CD4-positive, alpha-beta T cell treated with Interleukin-17A for 1 hour (primary cell): ENCODE results near the gene CYP4F11.
A peak's percentile ranks its signal among the peaks of the same experiment; 100 is the strongest.
"Not testable (repeated sequence)": the region's sequence is repeated elsewhere in the genome, so short reads cannot be mapped to it uniquely, and the experiment has no call there.

Source experiments
- DNase-seq: peaks from one replicate; pipeline ENCODE4 v3.0.0-alpha.2; 2020

Gene CYP4F11

GRCh38 chr19:15873771-15874170, 60.6 kb downstream of the CYP4F11 start:
- not testable (repeated sequence) for DNase-seq

GRCh38 chr19:15871570-15871969, 62.8 kb downstream of the CYP4F11 start:
- DNase-seq = no peak

GRCh38 chr19:15869873-15870272, 64.5 kb downstream of the CYP4F11 start:
- DNase-seq = no peak

GRCh38 chr19:15869109-15869555, 65.2 kb downstream of the CYP4F11 start:
- DNase-seq = peak; percentile 61

- no peak for DNase-seq
Measured at GRCh38 chr19:15866636-15867035, 67.7 kb downstream of the CYP4F11 start.

GRCh38 chr19:15864824-15865223, 69.5 kb downstream of the CYP4F11 start:
- no peak for DNase-seq

GRCh38 chr19:15863272-15863671, 71.1 kb downstream of the CYP4F11 start:
- no peak for DNase-seq

- DNase-seq = no peak
Measured at GRCh38 chr19:15862444-15862843, 71.9 kb downstream of the CYP4F11 start.
